K562 (cell line): ENCODE results near the gene BEST1. TPM values are rescaled to one million over a fixed set of nuclear protein-coding genes. Genes with fewer than 3 reads are reported as not detected.

ENCODE experiments used
- CBX3 ChIP-seq, 2 experiments: IDR thresholded peaks; 1 replicate in 1 of 2; 2 replicates in 1 of 2; pipeline ENCODE4 v1.6.1; 2012; ENCODE audit warnings: inconsistent platforms in 2 of 2, low read length in 2 of 2, borderline replicate concordance in 1 of 2, control low read depth in 1 of 2
- CREB1 ChIP-seq, 2 experiments: sonication (generic) in 1 of 2; formaldehyde crosslinking in 1 of 2; IDR thresholded peaks; 2 replicates each; pipeline versions ENCODE4 v1.6.1 to v1.8.0; 2012 to 2022; ENCODE audit warnings: inconsistent platforms in 1 of 2, mild to moderate bottlenecking in 1 of 2, missing genetic modification reagents in 1 of 2, moderate library complexity in 1 of 2
- ETS2 ChIP-seq: IDR thresholded peaks from 2 replicates; pipeline ENCODE4 v1.6.1; 2016; ENCODE audit warnings: borderline replicate concordance, missing genetic modification characterization, mild to moderate bottlenecking, moderate library complexity, missing compliant biosample characterization; ENCODE audit not compliant: poor library complexity, severe bottlenecking
- HDAC2 ChIP-seq: fragments of 450-650 bp; IDR thresholded peaks from 2 replicates; pipeline ENCODE4 v1.6.1; 2016; ENCODE audit warnings: mild to moderate bottlenecking
- KDM4B ChIP-seq, 2 experiments: fragments of 450-650 bp in 1 of 2; sonication (generic) in 1 of 2; IDR thresholded peaks; 2 replicates each; pipeline ENCODE4 v1.6.1; 2016 to 2017; ENCODE audit warnings: borderline replicate concordance in 2 of 2, antibody characterized with exemption in 1 of 2, low read depth in 1 of 2, mild to moderate bottlenecking in 1 of 2
- LEF1 ChIP-seq: fragments of 450-650 bp; IDR thresholded peaks from 2 replicates; pipeline ENCODE4 v1.6.1; 2016; ENCODE audit warnings: mild to moderate bottlenecking
- MYC ChIP-seq, 2 experiments: fragments of 250-450 bp in 1 of 2; sonication (Bioruptor Pico) in 1 of 2; IDR thresholded peaks; 2 replicates each; pipeline versions ENCODE4 v1.5.1 to v1.6.1; 2012 to 2021; ENCODE audit warnings: low read depth in 2 of 2, borderline replicate concordance in 1 of 2, improper control_type of control experiment in 1 of 2, low read length in 1 of 2, mild to moderate bottlenecking in 1 of 2, moderate library complexity in 1 of 2
- NBN ChIP-seq: fragments of 450-650 bp; IDR thresholded peaks from 2 replicates; pipeline ENCODE4 v1.6.1; 2016; ENCODE audit warnings: low read depth, mild to moderate bottlenecking
- NCOR1 ChIP-seq: fragments of 450-650 bp; IDR thresholded peaks from 2 replicates; pipeline ENCODE4 v1.6.1; 2016; ENCODE audit warnings: mild to moderate bottlenecking, moderate library complexity
- NFE2 ChIP-seq: IDR thresholded peaks from 2 replicates; pipeline ENCODE4 v1.6.1; 2014; ENCODE audit warnings: antibody characterized with exemption, low read depth
- OTX1 ChIP-seq: fragments of 450-650 bp; formaldehyde crosslinking; IDR thresholded peaks from 2 replicates; pipeline ENCODE4 v1.4.0; 2022; ENCODE audit warnings: mild to moderate bottlenecking
- PHB2 ChIP-seq: fragments of 450-650 bp; IDR thresholded peaks from 2 replicates; pipeline ENCODE4 v1.6.1; 2017; ENCODE audit warnings: low read depth
- PML ChIP-seq: IDR thresholded peaks from 2 replicates; pipeline ENCODE4 v1.6.1; 2012; ENCODE audit warnings: low read length, inconsistent platforms
- PTBP1 ChIP-seq: fragments of 200-400 bp; formaldehyde crosslinking; IDR thresholded peaks from 2 replicates; pipeline ENCODE4 v1.6.1; 2017; ENCODE audit warnings: low read depth, low read length
- PTTG1 ChIP-seq: fragments of 450-650 bp; IDR thresholded peaks from 2 replicates; pipeline ENCODE4 v1.6.1; 2016; ENCODE audit warnings: low read depth, mild to moderate bottlenecking, missing genetic modification characterization, missing compliant biosample characterization
- ZFX ChIP-seq: sonication (generic); formaldehyde crosslinking; IDR thresholded peaks from 2 replicates; pipeline ENCODE4 v1.8.0; 2022; ENCODE audit warnings: mild to moderate bottlenecking, missing genetic modification reagents, moderate library complexity
- polyA plus RNA-seq, 8 experiments: library from polyadenylated mRNA; depleted of rRNA in 4 of 8; stranded (reverse) in 5 of 8; unstranded in 3 of 8; fragments of >200 nt; fragmentation: Nextera tagmentation in 2 of 8; fragmentation: Illumina TruSeq in 1 of 8; extraction: Ambion mirVana in 2 of 8; extraction: Trizol in 1 of 8; gene quantifications; 2 replicates each; pipeline versions ENCODE4 v1.2.1 to v1.2.3, GENCODE V29; 2011 to 2014; ENCODE audit warnings: inconsistent platforms in 1 of 8, missing spikeins in 1 of 8
- total RNA-seq, 7 experiments: library from RNA; depleted of rRNA in 6 of 7; stranded (reverse); fragments of >200 nt in 6 of 7; fragmentation: Illumina TruSeq in 2 of 7; extraction: Trizol in 2 of 7; gene quantifications; 2 replicates each; pipeline versions ENCODE4 v1.2.1 to v1.2.3, GENCODE V29; 2011 to 2021; ENCODE audit warnings: low replicate concordance in 1 of 7
- TF ChIP-seq, protein P1 (sequence below): conservative IDR thresholded peaks from 2 replicates; pipeline ENCODE4 v1.6.1; 2011; ENCODE audit warnings: low read depth, mild to moderate bottlenecking, low read length; ENCODE audit not compliant: control insufficient read depth
- TF ChIP-seq, protein P2 (sequence below): sonication (generic); formaldehyde crosslinking; IDR thresholded peaks from 2 replicates; pipeline ENCODE4 v1.8.0; 2022; ENCODE audit warnings: mild to moderate bottlenecking, missing genetic modification reagents, borderline replicate concordance

BEST1 gene
- total and polyA plus RNA-seq, 9 of the 15 experiments (the other 6 are each of a cell fraction or from before 2014, with no cell fraction given), result 0.07 to 1.3 (median 0.40) TPM

DNA sequence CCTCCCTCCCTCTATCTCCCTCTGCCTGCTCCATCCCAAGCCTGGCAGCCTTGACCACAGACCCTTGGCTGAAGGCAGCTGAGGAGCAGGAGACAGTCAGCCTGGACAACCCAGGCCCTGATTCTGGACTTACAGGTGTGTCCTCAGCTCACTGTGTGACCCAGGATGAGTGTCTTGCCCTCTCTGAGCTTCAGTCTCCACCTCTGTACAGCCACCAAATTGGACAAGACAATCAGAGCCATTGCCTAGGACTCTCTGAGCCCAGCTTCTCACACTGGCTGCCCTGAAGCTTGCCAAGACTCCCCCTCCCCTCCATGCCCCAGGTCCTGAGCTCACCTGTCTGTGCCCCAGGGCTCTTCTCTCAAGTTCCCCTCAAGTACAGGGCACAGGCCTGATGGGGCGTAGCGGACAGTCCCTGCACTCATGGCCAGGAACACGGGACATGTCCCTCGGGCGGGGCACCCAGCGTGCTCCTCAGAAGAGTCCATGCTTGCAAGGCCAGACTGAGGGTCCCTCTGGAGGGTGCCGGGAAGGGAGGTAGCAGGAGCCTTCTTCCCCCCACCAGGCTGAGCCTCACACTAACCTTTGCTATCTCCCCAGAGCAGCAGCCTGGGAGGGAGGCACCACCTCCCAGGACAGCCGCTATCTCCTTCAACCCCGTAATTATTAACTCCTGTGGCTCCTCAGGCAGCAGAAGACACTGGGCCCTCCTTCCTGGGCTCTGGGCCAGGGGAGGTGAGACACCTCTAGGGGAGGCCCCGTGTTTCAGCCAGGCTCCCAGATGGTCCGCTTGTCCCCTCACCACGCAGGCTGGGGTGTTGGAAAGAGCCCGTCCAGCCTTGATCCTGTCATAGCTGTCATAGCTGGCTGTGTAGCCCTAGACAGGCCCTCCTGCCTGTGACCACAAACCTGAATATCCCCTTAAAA is 30.2 kb upstream of the BEST1 start (continued):
- TF ChIP-seq, protein P1, sequence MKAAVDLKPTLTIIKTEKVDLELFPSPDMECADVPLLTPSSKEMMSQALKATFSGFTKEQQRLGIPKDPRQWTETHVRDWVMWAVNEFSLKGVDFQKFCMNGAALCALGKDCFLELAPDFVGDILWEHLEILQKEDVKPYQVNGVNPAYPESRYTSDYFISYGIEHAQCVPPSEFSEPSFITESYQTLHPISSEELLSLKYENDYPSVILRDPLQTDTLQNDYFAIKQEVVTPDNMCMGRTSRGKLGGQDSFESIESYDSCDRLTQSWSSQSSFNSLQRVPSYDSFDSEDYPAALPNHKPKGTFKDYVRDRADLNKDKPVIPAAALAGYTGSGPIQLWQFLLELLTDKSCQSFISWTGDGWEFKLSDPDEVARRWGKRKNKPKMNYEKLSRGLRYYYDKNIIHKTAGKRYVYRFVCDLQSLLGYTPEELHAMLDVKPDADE, result 0 out of 2 replicates have a peak, but pooled peaks have one; percentile 18
- TF ChIP-seq KDM4B (IDR thresholded peaks at IDR 0.05; ENCODE audit: borderline replicate concordance in 2 of 2, low read depth in 1 of 2), result peak in 1 of 2 experiments; percentile 46; a peak in 1 of 4 replicates
- peak; percentile 36 for TF ChIP-seq NBN
- no peak for TF ChIP-seq PTTG1 (tag)
- TF ChIP-seq PTBP1, result 0 out of 2 replicates have a peak, but pooled peaks have one; percentile 74
- peak; percentile 93 for TF ChIP-seq NCOR1
- 0 out of 3 replicates have a peak, but pooled peaks of 1 of the 2 experiments have one; percentile 37 for TF ChIP-seq CBX3 (IDR thresholded peaks at IDR 0.05; ENCODE audit: borderline replicate concordance in 1 of 2, low read length in 2 of 2)
- TF ChIP-seq ZFX (CRISPR knock-in tag), result peak; percentile 32
- no peak for TF ChIP-seq ETS2 (tag)
- no peak for TF ChIP-seq OTX1
- TF ChIP-seq HDAC2, result peak; percentile 88
- TF ChIP-seq NFE2, result peak; percentile 11; the same call in 1 of the 2 replicates
- TF ChIP-seq PHB2, result peak; percentile 62; the same call in 1 of the 2 replicates
- peak; percentile 55 for TF ChIP-seq CREB1 (IDR thresholded peaks at IDR 0.05)
- no peak; the same call in 1 of the 2 replicates for TF ChIP-seq CREB1 (CRISPR knock-in tag; IDR thresholded peaks at IDR 0.05)
- TF ChIP-seq PML, result peak; percentile 81
- peak; percentile 56; the same call in 1 of the 2 replicates for TF ChIP-seq LEF1
- TF ChIP-seq, protein P2, sequence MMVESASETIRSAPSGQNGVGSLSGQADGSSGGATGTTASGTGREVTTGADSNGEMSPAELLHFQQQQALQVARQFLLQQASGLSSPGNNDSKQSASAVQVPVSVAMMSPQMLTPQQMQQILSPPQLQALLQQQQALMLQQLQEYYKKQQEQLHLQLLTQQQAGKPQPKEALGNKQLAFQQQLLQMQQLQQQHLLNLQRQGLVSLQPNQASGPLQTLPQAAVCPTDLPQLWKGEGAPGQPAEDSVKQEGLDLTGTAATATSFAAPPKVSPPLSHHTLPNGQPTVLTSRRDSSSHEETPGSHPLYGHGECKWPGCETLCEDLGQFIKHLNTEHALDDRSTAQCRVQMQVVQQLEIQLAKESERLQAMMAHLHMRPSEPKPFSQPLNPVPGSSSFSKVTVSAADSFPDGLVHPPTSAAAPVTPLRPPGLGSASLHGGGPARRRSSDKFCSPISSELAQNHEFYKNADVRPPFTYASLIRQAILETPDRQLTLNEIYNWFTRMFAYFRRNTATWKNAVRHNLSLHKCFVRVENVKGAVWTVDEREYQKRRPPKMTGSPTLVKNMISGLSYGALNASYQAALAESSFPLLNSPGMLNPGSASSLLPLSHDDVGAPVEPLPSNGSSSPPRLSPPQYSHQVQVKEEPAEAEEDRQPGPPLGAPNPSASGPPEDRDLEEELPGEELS (CRISPR knock-in tag), result no peak
- no peak for TF ChIP-seq MYC (IDR thresholded peaks at IDR 0.05; ENCODE audit: low read depth, low read length)
- 0 out of 2 replicates have a peak, but pooled peaks have one; percentile 43 for TF ChIP-seq MYC (CRISPR knock-in tag; IDR thresholded peaks at IDR 0.05; ENCODE audit: borderline replicate concordance, low read depth)
